Testis (tissue), 3 donors: Measurements from ENCODE around the gene FPR1. TPM values are rescaled to one million over a fixed set of nuclear protein-coding genes. Genes with fewer than 3 reads are reported as not detected.
"Not testable (repeated sequence)": the region's sequence is repeated elsewhere in the genome, so short reads cannot be mapped to it uniquely, and the experiment has no call there.

Experiments used
- DNase-seq: peaks from one replicate; pipeline ENCODE4 v3.0.0-alpha.2; 2019
- H3K27ac ChIP-seq, 2 donors: fragments of 200-600 bp; sonication (generic); one replicate each; pipeline ENCODE4 v1.5.1; 2019
- H3K27me3 ChIP-seq: fragments of 200-600 bp; sonication (generic); one replicate; pipeline ENCODE4 v1.5.1; 2019
- H3K36me3 ChIP-seq: fragments of 200-600 bp; sonication (generic); one replicate; pipeline ENCODE4 v1.5.1; 2017; ENCODE audit warnings: low read depth; ENCODE audit errors: missing control alignments
- H3K4me1 ChIP-seq: fragments of 200-600 bp; sonication (generic); one replicate; pipeline ENCODE4 v1.5.1; 2019
- H3K4me3 ChIP-seq, 2 donors: fragments of 200-600 bp; sonication (generic); one replicate each; pipeline ENCODE4 v1.5.1; 2017 to 2019
- H3K9me3 ChIP-seq: fragments of 200-600 bp; sonication (generic); one replicate; pipeline ENCODE4 v1.5.1; 2017
- CTCF ChIP-seq, 3 experiments: fragments of 450-650 bp in 2 of 3; fragments of 200-600 bp in 1 of 3; sonication (generic) in 1 of 3; IDR thresholded peaks; one replicate each; pipeline ENCODE4 v1.5.1; 2016 to 2019; ENCODE audit warnings: antibody characterized with exemption in 3 of 3, mild to moderate bottlenecking in 2 of 3, moderate library complexity in 1 of 3
- POLR2A ChIP-seq: fragments of 450-650 bp; IDR thresholded peaks from one replicate; pipeline ENCODE4 v1.6.1; 2017; ENCODE audit warnings: antibody characterized with exemption, mild to moderate bottlenecking, moderate library complexity
- whole genome bisulfite sequencing, 2 donors: methylation state at CpG; one replicate each; pipeline ENCODE4 v1.1.5; 2018; 5-methylcytosine and 5-hydroxymethylcytosine counted together
- intact Hi-C: fragments of 100-400 bp; cut with DNase I; formaldehyde crosslinking; loops from one replicate; pipeline ENCODE4 v1.15.1; 2023; ENCODE audit warnings: low total_unique reads
- polyA plus RNA-seq: library from polyadenylated mRNA; stranded (reverse); fragments of 350-450 nt; fragmentation: Illumina TruSeq; extraction: RNeasy Lipid Tissue Mini Kit (QIAGEN cat#74804); gene quantifications from one replicate; pipeline ENCODE4 v1.2.3, GENCODE V29; 2014; ENCODE audit warnings: low read depth, low replicate concordance; ENCODE audit not compliant: insufficient read depth
- total RNA-seq, 2 donors: library from RNA; depleted of rRNA; stranded (reverse); fragments of >200 nt; gene quantifications; one replicate each; pipeline ENCODE4 v1.2.3, GENCODE V29; 2016

The FPR1 gene
- total and polyA plus RNA-seq, 3 donors from 2014 or later, result 1.4 to 3.5 (median 2.1) TPM

GRCh38 chr19:51780270-51780669 is 28.6 kb upstream of the FPR1 start:
- 84% methylated on average over 2 of the region's 2 CpGs for WGBS, 2 donors
- Histone ChIP-seq H3K27ac (no peak overlapping the region), H3K36me3 (no peaks in the 10 kb centered on the region), H3K4me1 (peaks cover 8% of the 10 kb centered on the region), H3K4me3 (no peak overlapping the region), H3K27me3 (no peaks in the 10 kb centered on the region), H3K9me3 (no peaks in the 10 kb centered on the region)
- TF ChIP-seq CTCF (IDR thresholded peaks at IDR 0.05), result no peak
- no peak for TF ChIP-seq POLR2A
- intact Hi-C loops, result no loop called here
- DNase-seq, result no peak

- Histone ChIP-seq H3K27me3 (no peaks in the 10 kb centered on the region), H3K27ac (no peak overlapping the region), H3K36me3 (no peaks in the 10 kb centered on the region), H3K4me1 (peaks cover 6% of the 10 kb centered on the region), H3K9me3 (no peaks in the 10 kb centered on the region), H3K4me3 (no peak overlapping the region)
- intact Hi-C loops, result no loop called here
- no peak for DNase-seq
- TF ChIP-seq POLR2A, result no peak
- no peak for TF ChIP-seq CTCF (IDR thresholded peaks at IDR 0.05)
- 73 to 75% methylated on average over 2 of the region's 2 CpGs for WGBS, 2 donors
Observed at GRCh38 chr19:51779703-51780102, 28.0 kb upstream of the FPR1 start.

- Histone ChIP-seq H3K27ac (no peak overlapping the region), H3K4me1 (peaks cover 6% of the 10 kb centered on the region), H3K36me3 (no peaks in the 10 kb centered on the region), H3K27me3 (no peaks in the 10 kb centered on the region), H3K9me3 (no peaks in the 10 kb centered on the region), H3K4me3 (no peak overlapping the region)
- WGBS, 2 donors, result 81 to 94% methylated on average over 1 of the region's 1 CpG
- TF ChIP-seq CTCF (IDR thresholded peaks at IDR 0.05), result no peak
- no peak for TF ChIP-seq POLR2A
- intact Hi-C loops, result no loop called here
- no peak for DNase-seq
Observed at GRCh38 chr19:51779181-51779580, 27.5 kb upstream of the FPR1 start.

GRCh38 chr19:51777570-51778462 is 26.1 kb upstream of the FPR1 start:
- Histone ChIP-seq H3K27ac (peak overlapping the region; percentile 16 to 21), H3K36me3 (no peaks in the 10 kb centered on the region), H3K4me3 (peak overlapping the region in 1 of 2 donors; percentile 7), H3K4me1 (peaks cover 6% of the 10 kb centered on the region), H3K27me3 (no peaks in the 10 kb centered on the region), H3K9me3 (no peaks in the 10 kb centered on the region)
- DNase-seq, result peak; percentile 90
- intact Hi-C loops, result no loop called here
- TF ChIP-seq POLR2A (no peak), CTCF (IDR thresholded peaks at IDR 0.05) (peak; percentile 68 to 82 (median 76))
- WGBS, 2 donors, result 17 to 20% methylated on average over 23 of the region's 23 CpGs

GRCh38 chr19:51776561-51776960 is 24.9 kb upstream of the FPR1 start:
- DNase-seq, H3K27ac ChIP-seq, H3K9me3 ChIP-seq, intact Hi-C loops, H3K4me1 ChIP-seq, H3K4me3 ChIP-seq, H3K27me3 ChIP-seq, H3K36me3 ChIP-seq: not testable (repeated sequence)
- WGBS, 2 donors, result 90 to 100% methylated on average over 1 of the region's 1 CpG
